IMR-90 (cell line): ENCODE data around the gene RNF38. TPM values are rescaled to one million over a fixed set of nuclear protein-coding genes. Genes with fewer than 3 reads are reported as not detected.

Experiments
- ATAC-seq: fragments of 200-7000 bp; cut with Tn5 transposase; 2 replicates; pipeline ENCODE4 v1.9.1; 2020; ENCODE audit warnings: low read depth, mild to moderate bottlenecking, moderate library complexity
- BruUV-seq: library from RNA; stranded (reverse); fragments of 400-500 nt; replicated peaks from 2 replicates; lab custom pipeline; 2021; lab: Mats Ljungman, UMichigan
- CTCF ChIA-PET: fragments of 300-600 bp; formaldehyde crosslinking; extraction: SDS; loops from one replicate; lab custom pipeline; 2021; ENCODE audit warnings: antibody characterized with exemption; lab: Yijun Ruan, JAX
- POLR2A ChIA-PET: fragments of 300-600 bp; sonication (Branson Sonifier 250); formaldehyde crosslinking; loops from one replicate; lab custom pipeline; 2022; ENCODE audit warnings: antibody characterized with exemption; ENCODE audit not compliant: unreplicated experiment; lab: Charles Lee
- DNase-seq: peaks from one replicate; pipeline ENCODE4 v3.0.0; 2013
- H2AFZ ChIP-seq: replicated peaks from 2 replicates; pipeline ENCODE3; 2013; ENCODE audit warnings: low read length, mild to moderate bottlenecking; ENCODE audit not compliant: poor library complexity
- H2AK5ac ChIP-seq: 2 replicates; pipeline ENCODE4 v1.6.1; 2013; ENCODE audit warnings: low read depth, low read length, inconsistent platforms
- H2AK9ac ChIP-seq: replicated peaks from 2 replicates; pipeline ENCODE3; 2013; ENCODE audit warnings: mild to moderate bottlenecking, low read depth, low read length, moderate library complexity; ENCODE audit not compliant: poor library complexity
- H2BK120ac ChIP-seq: 2 replicates; pipeline ENCODE4 v1.6.1; 2013; ENCODE audit warnings: low read depth, low read length, inconsistent platforms
- H2BK15ac ChIP-seq: 3 replicates; pipeline ENCODE4 v1.6.1; 2013; ENCODE audit warnings: low read depth, low read length, inconsistent platforms
- H2BK20ac ChIP-seq: 2 replicates; pipeline ENCODE4 v1.6.1; 2013; ENCODE audit warnings: low read depth, mild to moderate bottlenecking, inconsistent platforms, low read length, moderate library complexity
- H2BK5ac ChIP-seq: 2 replicates; pipeline ENCODE4 v1.6.1; 2013; ENCODE audit warnings: mild to moderate bottlenecking, low read depth, low read length, inconsistent platforms; ENCODE audit not compliant: poor library complexity, severe bottlenecking
- H3K14ac ChIP-seq: replicated peaks from 2 replicates; pipeline ENCODE4 v1.6.1; 2013; ENCODE audit warnings: low read depth, low read length, inconsistent platforms
- H3K18ac ChIP-seq: 2 replicates; pipeline ENCODE4 v1.6.1; 2013; ENCODE audit warnings: low read depth, low read length, control low read depth
- H3K23ac ChIP-seq: 2 replicates; pipeline ENCODE4 v1.6.1; 2013; ENCODE audit warnings: low read depth, low read length, inconsistent platforms
- H3K27ac ChIP-seq: 2 replicates; pipeline ENCODE4 v1.5.1; 2013; ENCODE audit warnings: mild to moderate bottlenecking, control low read depth, low read length; ENCODE audit not compliant: insufficient read depth
- H3K27me3 ChIP-seq: 2 replicates; pipeline ENCODE4 v1.6.1; 2013; ENCODE audit warnings: low read length; ENCODE audit not compliant: control insufficient read depth, insufficient read depth
- H3K36me3 ChIP-seq: 2 replicates; pipeline ENCODE4 v1.6.1; 2013; ENCODE audit warnings: low read length, mixed read lengths; ENCODE audit not compliant: control insufficient read depth, insufficient read depth
- H3K4ac ChIP-seq: 2 replicates; pipeline ENCODE4 v1.6.1; 2013; ENCODE audit warnings: low read depth, low read length, inconsistent platforms
- H3K4me1 ChIP-seq: 2 replicates; pipeline ENCODE4 v1.6.1; 2013; ENCODE audit warnings: low read length, mixed read lengths; ENCODE audit not compliant: control insufficient read depth, insufficient read depth
- H3K4me2 ChIP-seq: 2 replicates; pipeline ENCODE4 v1.6.1; 2013; ENCODE audit warnings: low read depth, mild to moderate bottlenecking, control low read depth, low read length, moderate library complexity
- H3K4me3 ChIP-seq: 2 replicates; pipeline ENCODE4 v1.5.1; 2013; ENCODE audit warnings: low read depth, mild to moderate bottlenecking, control low read depth, low read length, moderate library complexity; ENCODE audit not compliant: insufficient read depth
- H3K56ac ChIP-seq: 2 replicates; pipeline ENCODE4 v1.6.1; 2013; ENCODE audit warnings: low read length, inconsistent platforms; ENCODE audit not compliant: insufficient read depth; ENCODE audit errors: extremely low read depth
- H3K79me1 ChIP-seq, 2 experiments: 2 replicates each; pipeline ENCODE4 v1.6.1; 2013; ENCODE audit warnings: low read length in 2 of 2, inconsistent platforms in 1 of 2, low read depth in 1 of 2
- H3K9ac ChIP-seq: 2 replicates; pipeline ENCODE4 v1.6.1; 2013; ENCODE audit warnings: low read depth, low read length, control low read depth
- H3K9me1 ChIP-seq: 2 replicates; pipeline ENCODE4 v1.6.1; 2013; ENCODE audit warnings: low read length, inconsistent platforms; ENCODE audit not compliant: insufficient read depth
- H3K9me3 ChIP-seq: 2 replicates; pipeline ENCODE4 v1.6.1; 2013; ENCODE audit warnings: low read length; ENCODE audit not compliant: control insufficient read depth, insufficient read depth
- H4K20me1 ChIP-seq: 2 replicates; pipeline ENCODE4 v1.6.1; 2013; ENCODE audit warnings: low read length, inconsistent platforms; ENCODE audit not compliant: insufficient read depth
- H4K5ac ChIP-seq: 2 replicates; pipeline ENCODE4 v1.6.1; 2013; ENCODE audit warnings: mild to moderate bottlenecking, low read depth, low read length, control low read depth
- H4K8ac ChIP-seq, 2 experiments: 2 replicates each; pipeline ENCODE4 v1.6.1; 2013; ENCODE audit warnings: low read depth in 2 of 2, low read length in 2 of 2, control low read depth in 1 of 2, inconsistent platforms in 1 of 2
- H4K91ac ChIP-seq: 2 replicates; pipeline ENCODE4 v1.6.1; 2013; ENCODE audit warnings: low read depth, low read length, inconsistent platforms; ENCODE audit not compliant: insufficient read depth
- BHLHE40 ChIP-seq: fragments of 150-350 bp; IDR thresholded peaks from 2 replicates; pipeline ENCODE4 v1.6.1; 2016; ENCODE audit warnings: mild to moderate bottlenecking, low read depth, low read length
- CEBPB ChIP-seq: IDR thresholded peaks from 2 replicates; pipeline ENCODE4 v1.6.1; 2012; ENCODE audit warnings: low read depth, low read length, improper control_type of control experiment
- MAFK ChIP-seq: IDR thresholded peaks from 2 replicates; pipeline ENCODE4 v1.6.1; 2012; ENCODE audit warnings: low read depth, low read length, improper control_type of control experiment
- MXI1 ChIP-seq: IDR thresholded peaks from 2 replicates; pipeline ENCODE4 v1.6.1; 2012; ENCODE audit warnings: low read depth, mild to moderate bottlenecking, low read length, moderate library complexity, borderline replicate concordance
- NFE2L2 ChIP-seq: fragments of 150-350 bp; IDR thresholded peaks from 2 replicates; pipeline ENCODE4 v1.6.1; 2016; ENCODE audit warnings: low read depth, mild to moderate bottlenecking, low read length
- RCOR1 ChIP-seq: IDR thresholded peaks from 2 replicates; pipeline ENCODE4 v1.6.1; 2012; ENCODE audit warnings: mild to moderate bottlenecking, low read length, improper control_type of control experiment; ENCODE audit not compliant: insufficient replicate concordance
- SMC3 ChIP-seq: fragments of 150-350 bp; IDR thresholded peaks from 2 replicates; pipeline ENCODE4 v1.6.1; 2016; ENCODE audit warnings: low read depth, mild to moderate bottlenecking, antibody characterized with exemption, low read length, moderate library complexity
- USF2 ChIP-seq: fragments of 150-350 bp; IDR thresholded peaks from 2 replicates; pipeline ENCODE4 v1.6.1; 2017; ENCODE audit warnings: mild to moderate bottlenecking, antibody characterized with exemption, low read length, low read depth
- WGBS, 2 experiments: methylation state at CpG; one replicate each; pipeline versions ENCODE4 v1.1.5 to v1.1.7; 2013; ENCODE audit warnings: missing lambda C conversion rate in 2 of 2; ENCODE audit not compliant: insufficient read length in 1 of 2; ENCODE audit errors: extremely low coverage in 2 of 2; 5-methylcytosine and 5-hydroxymethylcytosine counted together
- dilution Hi-C: fragments of 300-500 bp; cut with HindIII; formaldehyde crosslinking; loops from one replicate; pipeline ENCODE4 v1.14.3; 2018; ENCODE audit warnings: low sequenced_read_pairs; ENCODE audit not compliant: unreplicated experiment
- in situ Hi-C: fragments of 300-500 bp; cut with MboI; formaldehyde crosslinking; loops from 3 replicates; pipeline ENCODE4 v1.14.3; 2019; ENCODE audit warnings: low sequenced_read_pairs, inconsistent platforms, mixed read lengths
- intact Hi-C: fragments of 100-400 bp; cut with micrococcal nuclease; formaldehyde crosslinking; loops from 2 replicates; pipeline ENCODE4 v1.10.0; 2022
- polyA plus RNA-seq, 3 experiments: library from polyadenylated mRNA; depleted of rRNA; stranded (reverse); fragments of >200 nt; gene quantifications; 2 replicates each; pipeline ENCODE4 v1.2.3, GENCODE V29; 2012; ENCODE audit warnings: low replicate concordance in 1 of 3
- total RNA-seq: library from RNA; depleted of rRNA; stranded (reverse); fragments of >200 nt; gene quantifications from 2 replicates; pipeline ENCODE4 v1.2.3, GENCODE V29; 2012

RNF38 gene
- total and polyA plus RNA-seq, 2 of the 4 experiments (the other 2 are of a cell fraction) = 8.8 to 11.2 TPM

DNA sequence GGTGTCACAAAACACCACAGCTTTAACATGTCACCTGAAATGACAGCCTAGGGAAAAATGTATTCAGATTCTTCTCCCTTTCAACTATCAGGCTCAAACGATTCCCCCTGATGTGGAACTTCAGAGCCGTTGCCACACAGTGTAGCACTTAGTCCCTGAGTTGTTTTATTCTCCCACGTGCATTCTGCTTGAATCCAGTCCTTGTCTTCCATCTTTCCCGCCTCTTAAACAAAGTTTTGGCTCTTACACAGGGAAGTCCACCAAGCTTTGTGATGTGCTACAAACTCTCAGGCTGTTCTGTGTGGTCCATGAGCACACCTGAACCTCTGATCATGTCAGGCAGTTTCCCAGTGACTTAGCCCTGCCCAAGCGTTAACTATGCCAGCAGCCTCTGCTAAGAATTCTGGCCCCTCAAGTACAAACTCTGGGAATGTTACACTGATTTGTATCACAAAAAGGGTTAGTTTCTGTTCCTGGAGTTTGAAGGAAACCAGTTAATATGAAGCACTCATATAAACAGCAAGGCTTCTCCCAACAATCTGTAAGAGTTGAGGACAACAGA is 45.8 kb upstream of the RNF38 start:
- H3K27me3 ChIP-seq = no peaks in the 10 kb centered on the region
- no peak overlapping the region for H3K14ac ChIP-seq
- no peak overlapping the region for H2BK5ac ChIP-seq
- no peak overlapping the region for H2BK120ac ChIP-seq
- H4K5ac ChIP-seq = no peak overlapping the region
- TF ChIP-seq USF2 (no peak), RCOR1 (no peak), NFE2L2 (no peak), MAFK (no peak), MXI1 (no peak), SMC3 (no peak), BHLHE40 (no peak), CEBPB (no peak)
- POLR2A ChIA-PET = no interaction called here
- H2AFZ ChIP-seq = no peak overlapping the region
- H2AK5ac ChIP-seq = no peak overlapping the region
- H3K56ac ChIP-seq = no peak overlapping the region
- peaks cover 2% of the 10 kb centered on the region; the same call in 1 of the 2 replicates for H3K4me1 ChIP-seq
- peaks cover 22 to 55% of the 10 kb centered on the region in 2 experiments; a peak in 3 of 4 replicates for H3K79me1 ChIP-seq
- no TSS peak for BruUV-seq
- no peak overlapping the region for H4K8ac ChIP-seq
- H3K9me1 ChIP-seq = no peaks in the 10 kb centered on the region
- no peak overlapping the region for H2BK20ac ChIP-seq
- CTCF ChIA-PET = no interaction called here
- no peak overlapping the region for H3K4me2 ChIP-seq
- in situ Hi-C loops = loop anchor here (5.0 kb wide), 1 partner anchor 39 kb away; no protein-coding TSS in a partner anchor
- H2BK15ac ChIP-seq = no peak overlapping the region
- no peaks in the 10 kb centered on the region; the same call in 1 of the 2 replicates for H3K9me3 ChIP-seq
- H2AK9ac ChIP-seq = no peak overlapping the region
- H3K36me3 ChIP-seq = no peaks in the 10 kb centered on the region
- H4K91ac ChIP-seq = no peak overlapping the region
- ATAC-seq = no peak
- no peak overlapping the region for H3K18ac ChIP-seq
- intact Hi-C loops = no loop called here
- dilution Hi-C loops = no loop called here
- no peak overlapping the region for H3K9ac ChIP-seq
- H3K4ac ChIP-seq = no peak overlapping the region
- H4K20me1 ChIP-seq = peaks cover 20% of the 10 kb centered on the region; the same call in 1 of the 2 replicates
- H3K23ac ChIP-seq = no peak overlapping the region
- no peak overlapping the region for H3K27ac ChIP-seq
- no peak overlapping the region for H3K4me3 ChIP-seq
- 77% methylated on average over 3 of the region's 5 CpGs; no CpG with 5 or more reads in 1 of the 2 experiments for WGBS, 2 experiments
- DNase-seq = no peak
